Peyer's patch (tissue), 4 donors: ENCODE results near the gene ZNF593. TPM values are rescaled to one million over a fixed set of nuclear protein-coding genes. Genes with fewer than 3 reads are reported as not detected.

Experiments used
- DNase-seq, 3 donors: peaks; one replicate each; pipeline ENCODE4 v3.0.0-alpha.2; 2017 to 2019
- H3K27ac ChIP-seq, 4 donors: fragments of 200-600 bp; sonication (generic); one replicate each; pipeline ENCODE4 v1.5.1; 2016 to 2019
- H3K27me3 ChIP-seq, 2 donors: fragments of 200-600 bp; sonication (generic); one replicate each; pipeline ENCODE4 v1.5.1; 2019
- H3K36me3 ChIP-seq, 3 donors: fragments of 200-600 bp; sonication (generic); one replicate each; pipeline ENCODE4 v1.5.1; 2016 to 2019
- H3K4me1 ChIP-seq, 4 donors: fragments of 200-600 bp; sonication (generic); one replicate each; pipeline ENCODE4 v1.5.1; 2016 to 2019
- H3K4me3 ChIP-seq, 4 donors: fragments of 200-600 bp; sonication (generic); 1 replicate in 3 of 4; 2 replicates in 1 of 4; pipeline ENCODE4 v1.5.1; 2016 to 2019; ENCODE audit warnings: mild to moderate bottlenecking in 1 of 4
- H3K9me3 ChIP-seq, 4 donors: fragments of 200-600 bp; sonication (generic); one replicate each; pipeline ENCODE4 v1.5.1; 2016 to 2019; ENCODE audit warnings: mild to moderate bottlenecking in 1 of 4
- CTCF ChIP-seq, 6 experiments: fragments of 450-650 bp in 4 of 6; fragments of 200-600 bp in 2 of 6; sonication (generic) in 1 of 6; IDR thresholded peaks; one replicate each; pipeline ENCODE4 v1.5.1; 2017 to 2019; ENCODE audit warnings: antibody characterized with exemption in 6 of 6, mild to moderate bottlenecking in 3 of 6, moderate library complexity in 1 of 6
- POLR2A ChIP-seq, 2 donors: fragments of 450-650 bp; IDR thresholded peaks; one replicate each; pipeline ENCODE4 v1.5.1; 2017; ENCODE audit warnings: antibody characterized with exemption in 2 of 2, mild to moderate bottlenecking in 2 of 2, moderate library complexity in 2 of 2
- total RNA-seq, 4 donors: library from RNA; depleted of rRNA; stranded (reverse); fragments of >200 nt; gene quantifications; one replicate each; pipeline ENCODE4 v1.1.0, GENCODE V29; 2016

ZNF593 gene
- total RNA-seq, 4 donors from 2014 or later, result 11.7 to 19.5 (median 15.5) TPM

GRCh38 chr1:26177182-26177684, 7.5 kb downstream of the ZNF593 start, which contains the start of gene CNKSR1:
Gene CNKSR1 (plus strand): TSS chr1:26177491. CDS start chr1:26177548, 57 bp downstream.
- H3K36me3 ChIP-seq, result peaks cover 0 to 8% (median 0%) of the 10 kb centered on the region in 3 donors
- H3K4me3 ChIP-seq, result peak within 1 kb of the TSS in 3 of 4 donors; percentile 28 to 62 (median 50)
- peak within 1 kb of the TSS in 3 of 4 donors; percentile 73 to 87 (median 77) for H3K27ac ChIP-seq

GRCh38 chr1:26180010-26180506, 10.3 kb downstream of the ZNF593 start:
- no peak overlapping the region for H3K4me3 ChIP-seq
- no peak for DNase-seq
- H3K9me3 ChIP-seq, result no peaks in the 10 kb centered on the region
- H3K27me3 ChIP-seq, result no peaks in the 10 kb centered on the region
- H3K36me3 ChIP-seq, result peaks cover 0 to 26% (median 0%) of the 10 kb centered on the region in 3 donors
- no peaks in the 10 kb centered on the region for H3K4me1 ChIP-seq
- H3K27ac ChIP-seq, result no peak overlapping the region
- TF ChIP-seq CTCF (IDR thresholded peaks at IDR 0.05) (no peak), POLR2A (IDR thresholded peaks at IDR 0.05) (no peak)

More at GRCh38 chr1:26177182-26177684, 7.5 kb downstream of the ZNF593 start, which contains the start of gene CNKSR1:
- Histone ChIP-seq H3K27me3 (no peaks in the 10 kb centered on the region), H3K9me3 (no peaks in the 10 kb centered on the region), H3K4me1 (no peaks in the 10 kb centered on the region)
- peak in 2 of 3 donors; percentile 89 to 92 for DNase-seq
- peak; percentile 56 to 71 for TF ChIP-seq POLR2A (IDR thresholded peaks at IDR 0.05)
- peak in 3 of 6 experiments; percentile 45 to 52 (median 51) for TF ChIP-seq CTCF (IDR thresholded peaks at IDR 0.05)

GRCh38 chr1:26181586-26182382, 12.1 kb downstream of the ZNF593 start:
- Histone ChIP-seq H3K9me3 (no peaks in the 10 kb centered on the region), H3K27me3 (no peaks in the 10 kb centered on the region), H3K4me1 (no peaks in the 10 kb centered on the region), H3K27ac (no peak overlapping the region), H3K4me3 (no peak overlapping the region), H3K36me3 (peaks cover 0 to 26% (median 0%) of the 10 kb centered on the region in 3 donors)
- no peak for DNase-seq
- TF ChIP-seq POLR2A (IDR thresholded peaks at IDR 0.05) (no peak), CTCF (IDR thresholded peaks at IDR 0.05) (no peak)

GRCh38 chr1:26182383-26182696, 12.6 kb downstream of the ZNF593 start:
- H3K27me3 ChIP-seq, result no peaks in the 10 kb centered on the region
- peaks cover 0 to 32% (median 0%) of the 10 kb centered on the region in 3 donors for H3K36me3 ChIP-seq
- H3K27ac ChIP-seq, result no peak overlapping the region
- no peak for DNase-seq
- H3K4me1 ChIP-seq, result no peaks in the 10 kb centered on the region
- no peak for TF ChIP-seq CTCF (IDR thresholded peaks at IDR 0.05)
- no peak for TF ChIP-seq POLR2A (IDR thresholded peaks at IDR 0.05)
- no peaks in the 10 kb centered on the region for H3K9me3 ChIP-seq
- no peak overlapping the region for H3K4me3 ChIP-seq

- TF ChIP-seq CTCF (IDR thresholded peaks at IDR 0.05) (no peak), POLR2A (IDR thresholded peaks at IDR 0.05) (no peak)
- Histone ChIP-seq H3K27ac (no peak overlapping the region), H3K9me3 (no peaks in the 10 kb centered on the region), H3K36me3 (peaks cover 0 to 38% (median 0%) of the 10 kb centered on the region in 3 donors), H3K4me3 (no peak overlapping the region), H3K27me3 (no peaks in the 10 kb centered on the region), H3K4me1 (no peaks in the 10 kb centered on the region)
- DNase-seq, result no peak
These were observed 14.4 kb downstream of the ZNF593 start for GRCh38 chr1:26184086-26184485.
